GM21619 (cell line): ENCODE measurements around the gene CTSZ.

Experiments used
- ATAC-seq: cut with Tn5 transposase; IDR thresholded peaks from one replicate; pipeline ENCODE4 v1.9.1; 2021; ENCODE audit not compliant: unreplicated experiment

CTSZ gene

GRCh38 chr20:59032023-59032712 is 25.1 kb upstream of the CTSZ start, which contains the start of gene ATP5F1E:
Gene ATP5F1E, minus strand, starts transcription at chr20:59032335. Its CDS starts 84 bp downstream, at chr20:59032251.
- peak; percentile 92 for ATAC-seq

DNA sequence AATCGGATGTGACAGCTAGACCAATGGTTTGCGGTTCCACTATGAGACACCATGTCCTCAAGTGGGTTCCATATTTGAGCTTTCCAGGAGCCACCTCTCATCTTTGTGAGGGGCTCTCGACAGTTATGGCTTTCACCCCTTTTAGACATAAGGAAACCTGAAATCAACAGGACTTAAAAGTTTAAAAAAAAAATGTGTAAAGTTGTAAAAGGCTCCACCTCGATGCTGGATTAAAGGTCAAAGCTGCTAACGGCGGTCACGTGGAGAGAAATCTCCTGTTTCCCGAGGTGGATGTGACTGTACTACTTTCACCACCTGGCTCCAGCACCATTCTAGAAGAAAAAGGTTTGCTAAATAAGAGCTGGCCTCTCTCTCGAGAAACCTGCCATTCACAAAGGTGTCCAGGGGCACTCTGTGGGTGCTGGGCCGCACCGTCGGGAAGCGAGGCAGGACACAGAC is 24.5 kb upstream of the CTSZ start:
- ATAC-seq: no peak

GRCh38 chr20:59030911-59031563 is 24.0 kb upstream of the CTSZ start:
- ATAC-seq: no peak

DNA sequence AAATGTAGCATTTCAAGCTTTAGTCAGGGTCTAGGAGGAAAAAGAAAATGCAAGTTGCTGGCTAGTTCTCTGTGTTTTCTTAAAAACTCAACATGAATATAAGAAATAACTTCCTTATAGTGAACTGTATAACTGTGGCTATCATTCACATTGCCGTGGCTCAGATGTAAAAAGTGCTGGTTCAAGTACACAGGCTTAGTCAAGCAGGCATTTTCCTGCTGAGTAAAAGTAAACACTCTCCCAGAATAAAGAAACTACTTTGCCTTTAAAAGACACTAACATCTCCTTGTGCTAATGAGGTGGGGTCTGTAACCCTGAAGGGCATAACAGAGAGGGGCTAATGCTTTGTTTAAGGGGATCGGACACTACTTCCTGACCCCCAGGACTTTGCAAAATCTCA is 21.8 kb upstream of the CTSZ start:
- no peak for ATAC-seq

DNA sequence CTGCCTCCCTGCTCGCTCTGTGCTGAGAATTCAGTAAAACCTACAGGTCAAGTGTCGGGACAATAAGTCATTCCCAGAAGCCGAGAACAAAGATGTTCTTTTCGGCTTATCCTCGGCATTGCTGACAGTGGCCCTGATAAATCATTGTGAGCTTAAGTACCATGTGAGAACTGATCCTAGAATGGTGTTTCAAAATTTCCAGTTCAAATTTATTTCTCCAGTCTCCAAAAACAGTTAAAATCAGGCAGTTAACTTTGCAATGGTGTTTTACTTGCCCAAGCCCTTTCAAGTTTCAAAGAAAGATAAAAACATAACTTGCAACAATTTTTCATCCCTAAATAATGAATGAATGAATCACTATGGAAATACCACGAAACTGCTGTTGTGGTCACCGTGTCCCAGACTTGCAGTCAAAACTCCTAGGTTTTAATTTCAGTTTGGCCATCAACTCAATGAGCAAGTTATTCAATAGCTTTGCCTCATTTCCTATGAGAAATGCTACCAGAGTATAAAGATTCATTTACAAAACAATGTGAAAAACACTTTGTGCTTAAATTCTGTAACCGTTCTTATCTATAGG is 20.8 kb upstream of the CTSZ start:
- no peak for ATAC-seq

DNA sequence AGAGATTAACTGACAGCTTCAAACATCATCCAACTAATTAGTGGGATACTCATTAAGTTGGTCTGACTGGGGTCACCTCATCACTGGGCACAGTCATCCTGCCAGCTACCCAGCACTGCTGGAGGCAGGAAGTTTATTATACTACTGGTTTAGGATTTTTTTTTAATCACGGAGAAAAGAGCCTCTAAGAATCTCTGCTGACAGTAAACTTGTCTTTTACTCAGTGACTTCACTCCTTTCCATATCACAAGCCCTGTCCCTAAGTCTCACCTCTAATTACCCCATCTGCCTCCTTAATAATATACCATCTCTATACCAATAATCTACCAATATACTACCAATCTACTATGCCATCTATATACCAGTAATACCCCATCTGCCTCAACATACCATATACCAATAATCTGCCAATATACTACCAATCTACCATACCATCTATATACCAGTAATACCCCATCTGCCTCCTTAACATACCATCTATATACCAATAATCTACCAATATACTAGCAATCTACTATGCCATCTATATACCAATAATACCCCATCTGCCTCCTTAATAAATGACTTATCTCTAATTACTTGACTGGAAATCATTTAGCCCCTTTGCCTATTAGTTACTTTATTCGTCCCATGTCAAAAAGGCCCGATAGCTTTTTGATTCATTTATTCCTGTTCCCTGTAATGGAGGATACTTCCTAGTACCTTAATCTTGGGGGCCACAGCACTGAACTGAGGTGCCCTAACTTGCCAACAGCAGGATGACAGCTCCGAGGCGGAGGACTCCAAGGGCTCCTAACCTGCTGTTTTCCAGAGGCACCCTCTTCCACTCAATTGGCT is 20.1 kb upstream of the CTSZ start:
- no peak for ATAC-seq

DNA sequence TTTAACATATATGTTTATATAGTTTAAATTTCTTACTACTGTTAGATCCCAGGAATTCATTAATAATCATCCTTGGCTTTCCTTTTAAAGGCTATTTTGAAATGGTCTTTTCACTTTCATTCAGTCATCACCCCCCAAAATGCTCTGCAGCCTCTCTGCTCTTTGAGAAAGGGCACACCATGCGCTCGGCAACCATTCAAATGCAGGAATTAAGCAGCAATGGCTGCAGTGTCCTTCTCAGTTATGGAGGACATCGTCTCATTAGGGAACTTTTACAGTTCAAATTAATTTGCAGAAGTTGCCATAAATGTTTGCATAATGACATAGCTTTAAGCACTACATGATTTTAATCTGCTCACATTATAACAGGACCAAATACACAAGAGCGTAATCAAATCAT is 18.5 kb upstream of the CTSZ start:
- ATAC-seq: no peak

DNA sequence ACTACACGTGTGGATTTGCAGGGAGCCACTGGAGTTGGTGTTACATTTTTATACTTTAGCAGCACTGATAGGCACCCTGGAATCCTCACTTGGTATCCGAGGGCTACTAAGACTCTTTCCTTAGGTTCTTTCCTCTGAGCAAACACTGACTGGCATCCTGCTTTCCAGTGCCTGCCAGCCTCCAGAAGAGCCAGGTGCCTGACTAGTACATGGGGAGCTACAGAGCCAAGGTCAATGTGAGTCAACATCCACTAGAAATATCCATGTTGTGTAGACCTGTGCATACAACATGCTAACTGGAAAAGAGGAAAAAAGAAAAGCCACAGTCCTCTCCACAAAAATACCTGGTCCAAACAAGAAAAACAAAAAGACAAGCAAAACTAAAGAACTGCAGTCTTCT is 18.0 kb upstream of the CTSZ start:
- ATAC-seq: no peak

- ATAC-seq: no peak
These were observed 17.1 kb upstream of the CTSZ start for GRCh38 chr20:59024111-59024530.

- no peak for ATAC-seq
These were observed 16.6 kb upstream of the CTSZ start for GRCh38 chr20:59023616-59024015.

GRCh38 chr20:59022754-59023153 is 15.7 kb upstream of the CTSZ start:
- ATAC-seq: no peak

- ATAC-seq: no peak
These were observed 14.0 kb upstream of the CTSZ start for GRCh38 chr20:59020938-59021551.

GRCh38 chr20:59019217-59019616 is 12.2 kb upstream of the CTSZ start, which contains the start of gene TUBB1:
Gene TUBB1, plus strand, starts transcription at chr20:59019429. Its CDS starts 94 bp downstream, at chr20:59019523.
- ATAC-seq: no peak

GRCh38 chr20:59018817-59019216 is 11.8 kb upstream of the CTSZ start:
- no peak for ATAC-seq

DNA sequence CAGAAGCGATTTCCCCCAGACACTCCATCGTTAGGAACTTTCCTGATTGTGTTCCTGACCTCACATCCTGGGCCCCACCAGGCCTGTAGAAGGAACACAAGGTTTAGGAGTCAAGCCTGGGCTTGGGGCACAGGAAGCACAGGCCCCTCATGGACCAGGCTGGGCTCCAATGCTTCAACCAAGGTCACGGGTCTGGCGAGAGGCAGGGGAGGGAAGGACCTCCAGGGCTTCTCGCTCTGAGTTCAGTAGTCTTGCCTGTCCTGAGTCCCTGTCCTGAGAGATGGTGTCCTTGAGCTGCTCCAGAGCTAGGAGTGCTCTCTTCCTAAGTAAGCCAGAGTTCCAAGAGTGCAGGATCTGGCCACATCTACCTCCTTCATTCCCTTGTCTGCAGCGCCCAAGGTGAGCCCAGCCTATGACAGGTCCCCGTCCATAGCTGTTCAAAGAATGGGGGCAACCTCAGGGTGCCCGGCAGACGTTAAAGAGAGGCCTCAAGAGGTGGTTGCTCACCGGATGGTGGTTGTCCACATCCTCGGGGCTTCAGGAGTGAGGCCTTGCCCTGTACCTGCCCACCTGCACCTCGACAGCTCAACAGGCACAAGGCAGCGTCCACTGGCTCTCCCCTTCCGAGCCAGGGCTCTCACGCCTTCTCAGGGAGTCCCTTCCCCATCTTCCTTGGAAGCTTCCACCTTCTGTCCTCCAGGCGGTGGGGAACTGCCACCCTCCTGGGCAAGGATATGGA is 10.6 kb upstream of the CTSZ start:
- no peak for ATAC-seq

DNA sequence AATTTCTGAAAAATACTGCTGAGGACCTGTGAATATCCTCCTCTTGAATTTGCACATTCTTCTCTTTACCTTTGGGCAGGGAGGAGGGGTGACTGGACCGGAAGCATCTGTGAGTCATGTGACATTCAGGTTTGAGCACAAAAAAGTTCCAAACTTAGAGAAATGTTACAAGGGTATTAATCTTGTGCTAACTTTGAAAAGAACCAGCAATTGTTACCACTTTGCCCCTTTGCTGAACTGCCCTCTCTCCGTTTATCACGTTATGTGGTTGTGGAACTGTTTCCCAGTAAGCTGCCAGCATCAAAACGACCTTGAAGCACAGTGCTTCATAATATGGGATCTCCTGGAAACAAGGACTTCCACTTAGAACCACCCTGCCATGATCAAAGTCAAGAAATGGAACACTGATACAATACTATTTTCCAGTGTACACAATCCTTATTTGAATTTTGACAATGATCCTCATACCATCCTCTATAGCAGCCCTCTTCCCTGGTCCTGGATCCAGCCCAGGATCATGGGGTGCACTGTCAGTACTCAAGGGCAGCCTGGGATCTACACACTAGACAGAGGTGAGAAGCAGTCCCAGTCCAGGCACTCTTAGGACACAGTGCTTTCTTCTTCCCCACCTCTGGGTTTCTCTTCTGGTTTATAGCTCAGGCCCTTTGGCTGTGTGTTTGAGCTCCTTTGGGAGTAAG is 9.9 kb upstream of the CTSZ start:
- ATAC-seq: no peak

GRCh38 chr20:59015812-59016711 is 9.0 kb upstream of the CTSZ start:
- ATAC-seq: no peak

DNA sequence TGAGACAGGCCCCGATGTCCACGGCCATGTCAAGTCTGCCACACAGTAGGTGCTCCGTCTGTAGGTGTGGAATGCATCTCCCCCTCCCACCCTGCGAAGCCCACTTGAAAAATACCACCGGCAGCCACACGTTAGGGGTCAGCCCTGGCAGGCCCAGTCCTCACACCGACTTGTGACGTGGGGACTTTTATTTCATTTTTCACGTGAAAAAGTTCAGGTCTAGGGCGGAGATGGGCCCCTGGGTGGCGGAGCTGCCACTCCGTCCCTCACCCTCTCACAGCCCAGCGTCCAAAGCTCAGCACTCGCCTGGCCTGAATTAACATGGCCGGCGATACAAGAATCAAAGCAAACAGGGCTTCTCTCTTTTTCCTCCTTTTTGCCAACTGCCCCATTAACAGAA is 8.4 kb upstream of the CTSZ start:
- ATAC-seq: no peak
